Esophagus (tissue), 2 donors: ENCODE results near the gene PRMT7. TPM values are rescaled to one million over a fixed set of nuclear protein-coding genes. Genes with fewer than 3 reads are reported as not detected.
"Not testable (repeated sequence)": the region's sequence is repeated elsewhere in the genome, so short reads cannot be mapped to it uniquely, and the experiment has no call there.

Experiments
- H3K27ac ChIP-seq, 2 donors: one replicate each; pipeline ENCODE4 v1.5.1; 2013; ENCODE audit warnings: low read depth in 2 of 2, mild to moderate bottlenecking in 2 of 2, inconsistent platforms in 1 of 2, low read length in 1 of 2, moderate library complexity in 1 of 2
- H3K27me3 ChIP-seq, 2 donors: one replicate each; pipeline ENCODE4 v1.6.1; 2013; ENCODE audit warnings: low read length in 2 of 2, control low read depth in 1 of 2, mild to moderate bottlenecking in 1 of 2; ENCODE audit not compliant: insufficient read depth in 2 of 2, control insufficient read depth in 1 of 2
- H3K36me3 ChIP-seq, 2 donors: one replicate each; pipeline ENCODE4 v1.6.1; 2013; ENCODE audit warnings: low read length in 1 of 2; ENCODE audit not compliant: control insufficient read depth in 2 of 2, insufficient read depth in 2 of 2
- H3K4me1 ChIP-seq, 2 donors: one replicate each; pipeline ENCODE4 v1.6.1; 2013; ENCODE audit warnings: low read length in 1 of 2; ENCODE audit not compliant: control insufficient read depth in 2 of 2, insufficient read depth in 2 of 2
- H3K4me3 ChIP-seq, 2 donors: one replicate each; pipeline ENCODE4 v1.5.1; 2013; ENCODE audit warnings: low read length in 2 of 2, mild to moderate bottlenecking in 2 of 2, low read depth in 1 of 2, moderate library complexity in 1 of 2
- H3K9me3 ChIP-seq, 2 donors: one replicate each; pipeline ENCODE4 v1.6.1; 2013; ENCODE audit warnings: mild to moderate bottlenecking in 2 of 2, low read depth in 1 of 2, low read length in 1 of 2, moderate library complexity in 1 of 2; ENCODE audit not compliant: control insufficient read depth in 2 of 2, insufficient read depth in 1 of 2
- WGBS, 2 donors: extraction: QIAGEN DNeasy Blood & Tissue Kit; methylation state at CpG; one replicate each; pipeline ENCODE4 v1.1.7; 2013; 5-methylcytosine and 5-hydroxymethylcytosine counted together
- polyA plus RNA-seq, 2 donors: library from polyadenylated mRNA; stranded (reverse); fragments of 200-250 nt; gene quantifications; one replicate each; pipeline ENCODE4 v1.2.3, GENCODE V29; 2013
- donor health status: healthy with polysubstance abuse.
- donor health status: Bipolar disorder and iron deficiency.

Gene PRMT7
- polyA plus RNA-seq, 2 donors = 22.6 to 36.0 TPM

GRCh38 chr16:68283346-68283745 is 27.5 kb upstream of the PRMT7 start:
- peaks cover 0 to 6% of the 10 kb centered on the region in 2 donors for H3K4me1 ChIP-seq
- WGBS, 2 donors = 71 to 72% methylated on average over 5 of the region's 5 CpGs
- no peaks in the 10 kb centered on the region for H3K9me3 ChIP-seq
- H3K27ac ChIP-seq = peak overlapping the region in 1 of 2 donors; percentile 57
- peaks cover 0 to 11% of the 10 kb centered on the region in 2 donors for H3K36me3 ChIP-seq
- H3K4me3 ChIP-seq = no peak overlapping the region
- no peaks in the 10 kb centered on the region for H3K27me3 ChIP-seq

DNA sequence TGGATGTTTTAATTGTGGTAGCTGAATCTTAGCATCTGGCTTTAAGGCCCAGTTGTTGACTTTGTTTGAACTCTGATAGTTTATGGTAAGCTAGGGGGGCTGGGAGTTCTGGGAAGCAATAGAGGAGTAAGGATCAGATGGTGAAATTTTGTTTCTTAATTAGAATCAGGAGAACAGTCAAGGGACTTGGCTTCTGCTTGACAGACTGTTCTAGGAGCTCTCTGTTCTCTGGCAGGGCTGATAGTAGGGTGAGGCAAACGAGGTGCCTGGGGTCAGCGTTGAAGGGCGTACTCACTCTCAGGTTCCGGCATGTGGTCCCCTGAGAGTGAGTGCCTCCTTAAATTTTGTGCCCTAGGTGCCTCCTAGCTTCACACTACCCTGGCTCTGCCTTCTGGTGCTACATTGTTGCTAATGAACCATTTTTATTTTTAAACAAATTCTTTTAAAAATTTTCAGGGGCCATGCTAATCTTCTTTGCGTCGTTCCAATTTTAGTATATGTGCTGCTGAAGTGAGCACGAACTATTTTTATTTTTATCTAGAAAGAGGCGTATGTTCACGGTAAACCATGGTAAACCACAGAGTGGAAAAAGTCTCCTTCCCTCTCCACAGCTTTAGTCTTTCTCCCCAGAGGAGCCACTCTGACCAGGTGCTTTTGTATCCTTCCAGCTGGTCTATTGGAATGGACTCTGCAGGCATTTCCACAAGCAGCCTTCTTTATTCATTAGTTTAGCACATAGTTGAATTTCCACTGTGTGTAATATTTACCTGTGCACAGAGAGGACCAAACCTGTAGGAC is 26.8 kb upstream of the PRMT7 start:
- H3K27ac ChIP-seq = peak overlapping the region; percentile 1 to 57
- WGBS, 2 donors = 70 to 76% methylated on average over 9 of the region's 9 CpGs
- H3K4me1 ChIP-seq = peaks cover 0 to 6% of the 10 kb centered on the region in 2 donors
- H3K9me3 ChIP-seq = no peaks in the 10 kb centered on the region
- peaks cover 0 to 11% of the 10 kb centered on the region in 2 donors for H3K36me3 ChIP-seq
- H3K4me3 ChIP-seq = no peak overlapping the region
- H3K27me3 ChIP-seq = no peaks in the 10 kb centered on the region

DNA sequence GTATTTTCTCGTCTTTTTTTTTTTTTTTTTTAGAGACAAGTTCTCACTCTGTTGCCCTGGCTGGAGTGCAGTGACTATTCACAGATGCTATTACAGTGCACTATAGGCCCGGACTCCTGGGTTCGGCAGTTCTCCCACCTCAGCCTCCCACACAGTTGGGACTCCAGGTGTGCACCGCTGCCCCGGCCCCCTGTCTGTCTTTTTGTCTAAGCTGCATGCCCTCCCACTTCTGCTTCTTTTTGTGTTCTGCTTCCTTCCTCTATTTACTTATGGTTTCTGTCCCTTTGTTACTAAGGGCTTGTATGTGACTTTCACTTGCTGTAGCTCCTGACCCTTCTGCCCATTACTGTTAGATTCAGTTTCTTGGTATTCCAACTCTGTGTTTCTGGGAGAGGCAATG is 26.0 kb upstream of the PRMT7 start:
- no peak overlapping the region for H3K4me3 ChIP-seq
- WGBS, 2 donors = 59 to 65% methylated on average over 5 of the region's 5 CpGs
- H3K9me3 ChIP-seq = no peaks in the 10 kb centered on the region
- H3K4me1 ChIP-seq = peaks cover 0 to 6% of the 10 kb centered on the region in 2 donors
- no peaks in the 10 kb centered on the region for H3K27me3 ChIP-seq
- H3K36me3 ChIP-seq = peaks cover 0 to 11% of the 10 kb centered on the region in 2 donors
- H3K27ac ChIP-seq = peak overlapping the region in 1 of 2 donors; percentile 25

GRCh38 chr16:68285683-68286082 is 25.1 kb upstream of the PRMT7 start:
- H3K9me3 ChIP-seq = no peaks in the 10 kb centered on the region
- H3K27me3 ChIP-seq = no peaks in the 10 kb centered on the region
- peaks cover 0 to 11% of the 10 kb centered on the region in 2 donors for H3K36me3 ChIP-seq
- H3K27ac ChIP-seq = peak overlapping the region in 1 of 2 donors; percentile 25
- H3K4me1 ChIP-seq = peaks cover 0 to 6% of the 10 kb centered on the region in 2 donors
- 92 to 94% methylated on average over 3 of the region's 3 CpGs for WGBS, 2 donors
- no peak overlapping the region for H3K4me3 ChIP-seq

GRCh38 chr16:68286153-68287074 is 24.4 kb upstream of the PRMT7 start:
- 78 to 82% methylated on average over 12 of the region's 12 CpGs for WGBS, 2 donors
- H3K4me1 ChIP-seq = peaks cover 0 to 6% of the 10 kb centered on the region in 2 donors
- H3K27me3 ChIP-seq = no peaks in the 10 kb centered on the region
- no peak overlapping the region for H3K4me3 ChIP-seq
- H3K36me3 ChIP-seq = peaks cover 3 to 14% of the 10 kb centered on the region in 2 donors
- no peak overlapping the region for H3K27ac ChIP-seq
- no peaks in the 10 kb centered on the region for H3K9me3 ChIP-seq

GRCh38 chr16:68287276-68288251 is 23.3 kb upstream of the PRMT7 start:
- WGBS, 2 donors = 77 to 81% methylated on average over 11 of the region's 11 CpGs

DNA sequence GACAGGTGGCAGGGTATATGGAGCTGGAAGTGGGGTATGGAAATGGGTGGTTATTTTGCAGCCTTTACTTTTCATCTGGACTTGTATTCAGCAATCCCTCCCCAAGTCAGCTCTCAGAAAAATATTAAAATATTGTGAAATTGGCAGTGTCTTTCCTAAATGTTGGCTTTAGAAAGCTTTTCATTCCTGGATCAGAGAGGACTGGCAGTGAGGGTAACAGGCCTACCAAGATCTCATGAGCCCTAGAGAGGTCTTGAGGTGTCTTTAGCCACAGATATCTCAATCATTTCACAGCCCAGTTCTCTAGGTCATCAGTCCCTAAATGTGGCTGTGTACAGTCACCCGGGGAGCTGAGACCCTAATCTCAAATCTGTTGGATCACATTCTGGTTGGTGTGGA is 22.6 kb upstream of the PRMT7 start:
- H3K4me3 ChIP-seq = no peak overlapping the region
- H3K27ac ChIP-seq = peak overlapping the region in 1 of 2 donors; percentile 17
- no peaks in the 10 kb centered on the region for H3K27me3 ChIP-seq
- H3K4me1 ChIP-seq = peaks cover 0 to 6% of the 10 kb centered on the region in 2 donors
- 76 to 91% methylated on average over 1 of the region's 1 CpG for WGBS, 2 donors
- H3K9me3 ChIP-seq = no peaks in the 10 kb centered on the region
- peaks cover 6 to 10% of the 10 kb centered on the region in 2 donors for H3K36me3 ChIP-seq

More at GRCh38 chr16:68287276-68288251, 23.3 kb upstream of the PRMT7 start:
- H3K27ac ChIP-seq = peak overlapping the region in 1 of 2 donors; percentile 17
- no peaks in the 10 kb centered on the region for H3K27me3 ChIP-seq
- no peaks in the 10 kb centered on the region for H3K9me3 ChIP-seq
- no peak overlapping the region for H3K4me3 ChIP-seq
- H3K36me3 ChIP-seq = peaks cover 6 to 10% of the 10 kb centered on the region in 2 donors
- H3K4me1 ChIP-seq = peaks cover 0 to 6% of the 10 kb centered on the region in 2 donors

- H3K36me3 ChIP-seq = peaks cover 6 to 13% of the 10 kb centered on the region in 2 donors
Measured at GRCh38 chr16:68288796-68289195, 22.0 kb upstream of the PRMT7 start.

More at GRCh38 chr16:68288796-68289195, 22.0 kb upstream of the PRMT7 start:
- H3K27ac ChIP-seq, H3K9me3 ChIP-seq, H3K4me1 ChIP-seq, H3K27me3 ChIP-seq, H3K4me3 ChIP-seq: not testable (repeated sequence)
- WGBS, 2 donors = 87 to 90% methylated on average over 7 to 9 of the region's 9 CpGs
